A549 (cell line): ENCODE data around the gene SCARB2. TPM values are rescaled to one million over a fixed set of nuclear protein-coding genes. Genes with fewer than 3 reads are reported as not detected.

ENCODE experiments used
- ATAC-seq, 2 experiments: fragments of 200-7000 bp in 1 of 2; fragments of >200 bp in 1 of 2; cut with Nextera tagmentation in 1 of 2; cut with Tn5 transposase in 1 of 2; 3 replicates each; pipeline versions ENCODE4 v1.8.0 to v1.9.1; 2018 to 2020; ENCODE audit warnings: mild to moderate bottlenecking in 1 of 2, moderate library complexity in 1 of 2
- CTCF ChIA-PET: fragments of 300-600 bp; sonication (Branson Sonifier 250); formaldehyde crosslinking; extraction: SDS; loops from one replicate; lab custom pipeline; 2021; ENCODE audit warnings: antibody characterized with exemption, inconsistent platforms; lab: Yijun Ruan, JAX
- POLR2A ChIA-PET: fragments of 350-600 bp; formaldehyde crosslinking; extraction: SDS; loops from one replicate; lab custom pipeline; 2021; ENCODE audit warnings: antibody characterized with exemption, inconsistent platforms; lab: Yijun Ruan, JAX
- DNase-seq, 2 experiments: peaks; one replicate each; pipeline versions ENCODE4 v3.0.0 to v3.0.0-alpha.2; 2011 to 2016; ENCODE audit warnings: low read depth in 1 of 2, low spot score in 1 of 2
- FAIRE-seq: peaks from 2 replicates; lab custom pipeline; 2011; peaks lifted over from hg19 to GRCh38; lab: Jason Lieb, UNC
- H3K27ac ChIP-seq, 2 experiments: fragments of >200 bp; sonication (Bioruptor Twin); formaldehyde crosslinking; 3 replicates each; pipeline ENCODE4 v1.5.1; 2016 to 2017
- H3K4me1 ChIP-seq: fragments of >200 bp; sonication (Bioruptor Twin); formaldehyde crosslinking; 3 replicates; pipeline ENCODE4 v1.6.1; 2016
- H3K4me2 ChIP-seq: fragments of >200 bp; sonication (Bioruptor Twin); formaldehyde crosslinking; 3 replicates; pipeline ENCODE4 v1.6.1; 2016
- H3K4me3 ChIP-seq: fragments of >200 bp; sonication (Bioruptor Twin); formaldehyde crosslinking; 3 replicates; pipeline ENCODE4 v1.5.1; 2016
- H3K9me3 ChIP-seq: fragments of >200 bp; sonication (Bioruptor Twin); formaldehyde crosslinking; 3 replicates; pipeline ENCODE4 v1.6.1; 2016
- CBX8 ChIP-seq: fragments of 200-600 bp; sonication (generic); IDR thresholded peaks from 2 replicates; pipeline ENCODE4 v1.6.1; 2016
- EHF ChIP-seq: fragments of 250-450 bp; sonication (Bioruptor Pico); IDR thresholded peaks from 2 replicates; pipeline ENCODE4 v1.5.0; 2020; ENCODE audit warnings: mild to moderate bottlenecking
- GATA3 ChIP-seq: IDR thresholded peaks from 2 replicates; pipeline ENCODE4 v1.6.1; 2012; ENCODE audit warnings: borderline replicate concordance
- HOXA7 ChIP-seq: fragments of 250-450 bp; sonication (Bioruptor Pico); IDR thresholded peaks from 2 replicates; pipeline ENCODE4 v1.5.0; 2020; ENCODE audit warnings: mild to moderate bottlenecking, moderate library complexity
- HOXB13 ChIP-seq: fragments of 250-450 bp; sonication (Bioruptor Pico); IDR thresholded peaks from 2 replicates; pipeline ENCODE4 v1.5.0; 2020; ENCODE audit warnings: low read depth, mild to moderate bottlenecking, moderate library complexity
- HOXB5 ChIP-seq: fragments of 250-450 bp; sonication (Bioruptor Pico); IDR thresholded peaks from 2 replicates; pipeline ENCODE4 v1.5.0; 2020; ENCODE audit warnings: mild to moderate bottlenecking, moderate library complexity
- KDM5A ChIP-seq: fragments of 200-600 bp; sonication (generic); IDR thresholded peaks from 2 replicates; pipeline ENCODE4 v1.6.1; 2016; ENCODE audit warnings: antibody characterized with exemption, mild to moderate bottlenecking
- MAFK ChIP-seq: fragments of 450-650 bp; IDR thresholded peaks from 2 replicates; pipeline ENCODE4 v1.6.1; 2014; ENCODE audit not compliant: partially characterized antibody
- NFE2L2 ChIP-seq: fragments of 150-350 bp; conservative IDR thresholded peaks from 2 replicates; pipeline ENCODE4 v1.6.1; 2014; ENCODE audit warnings: low read length
- NPAS2 ChIP-seq: fragments of 250-450 bp; sonication (Bioruptor Pico); IDR thresholded peaks from 2 replicates; pipeline ENCODE4 v1.8.0; 2022; ENCODE audit warnings: mild to moderate bottlenecking, moderate library complexity, borderline replicate concordance
- NR3C1 ChIP-seq: fragments of >200 bp; sonication (Bioruptor Twin); formaldehyde crosslinking; IDR thresholded peaks from 3 replicates; pipeline ENCODE4 v1.6.1; 2017
- POLR2A ChIP-seq: IDR thresholded peaks from 2 replicates; pipeline ENCODE4 v1.6.1; 2012; ENCODE audit warnings: mild to moderate bottlenecking, low read length
- RARB ChIP-seq: fragments of 250-450 bp; sonication (Bioruptor Pico); IDR thresholded peaks from 2 replicates; pipeline ENCODE4 v1.8.0; 2021; ENCODE audit warnings: mild to moderate bottlenecking, moderate library complexity
- REST ChIP-seq: fragments of 200-600 bp; sonication (generic); IDR thresholded peaks from 2 replicates; pipeline ENCODE4 v1.6.1; 2016; ENCODE audit warnings: antibody characterized with exemption, mild to moderate bottlenecking, moderate library complexity
- SREBF2 ChIP-seq: fragments of 450-650 bp; IDR thresholded peaks from 2 replicates; pipeline ENCODE4 v1.6.1; 2014; ENCODE audit warnings: mild to moderate bottlenecking, moderate library complexity
- TP53 ChIP-seq: fragments of 250-450 bp; sonication (Bioruptor Pico); IDR thresholded peaks from 2 replicates; pipeline ENCODE4 v1.5.0; 2021; ENCODE audit warnings: mild to moderate bottlenecking, moderate library complexity
- USF2 ChIP-seq: fragments of 450-650 bp; IDR thresholded peaks from 2 replicates; pipeline ENCODE4 v1.6.1; 2014; ENCODE audit warnings: antibody characterized with exemption
- ZNF302 ChIP-seq: fragments of 250-450 bp; sonication (Bioruptor Pico); IDR thresholded peaks from 2 replicates; pipeline ENCODE4 v1.9.0; 2021; ENCODE audit warnings: inconsistent platforms, mild to moderate bottlenecking, moderate library complexity
- WGBS: methylation state at CpG from one replicate; pipeline ENCODE4 v1.1.6; 2017; ENCODE audit errors: missing lambda C conversion rate; 5-methylcytosine and 5-hydroxymethylcytosine counted together
- polyA plus RNA-seq, 4 experiments: library from polyadenylated mRNA; depleted of rRNA in 3 of 4; stranded (reverse); fragments of >200 nt; fragmentation: RNase III in 1 of 4; extraction: RNeasy Plus Mini Kit Qiagen cat#74134 plus additional on column Dnase treatment in 1 of 4; gene quantifications; 2 replicates in 3 of 4; 3 replicates in 1 of 4; pipeline ENCODE4 v1.2.3, GENCODE V29; 2011 to 2017
- TF ChIP-seq, protein P1 (sequence below): fragments of 150-350 bp; IDR thresholded peaks from 2 replicates; pipeline ENCODE4 v1.6.1; 2014; ENCODE audit warnings: low read depth, mild to moderate bottlenecking, low read length
- TF ChIP-seq, protein P2 (sequence below): IDR thresholded peaks from 2 replicates; pipeline ENCODE4 v1.6.1; 2012; ENCODE audit warnings: low read depth, borderline replicate concordance

SCARB2 gene
- polyA plus RNA-seq, 2 of the 4 experiments (the other 2 are of a cell fraction): 47.2 to 65.4 TPM

GRCh38 chr4:76206222-76206942, 7.2 kb downstream of the SCARB2 start:
- Histone ChIP-seq H3K4me3 (no peak overlapping the region), H3K27ac (no peak overlapping the region), H3K4me1 (peaks cover 22% of the 10 kb centered on the region), H3K9me3 (no peaks in the 10 kb centered on the region), H3K4me2 (no peak overlapping the region)
- POLR2A ChIA-PET: no interaction called here
- CTCF ChIA-PET: interaction anchor here (0.7 to 1.2 kb wide), 2 partner anchors 35 to 1065 kb away, joined by 3 read pairs; no protein-coding TSS in a partner anchor
- no peak for ATAC-seq
- no peak for FAIRE-seq
- 94% methylated on average over 7 of the region's 7 CpGs for WGBS
- DNase-seq: no peak
- TF ChIP-seq EHF (CRISPR knock-in tag): no peak
- no peak for TF ChIP-seq USF2
- TF ChIP-seq SREBF2: no peak
- TF ChIP-seq CBX8: no peak
- TF ChIP-seq MAFK: no peak

- no peak for TF ChIP-seq ZNF302 (CRISPR knock-in tag)
- no peak for TF ChIP-seq NPAS2 (CRISPR knock-in tag)
- no peak for TF ChIP-seq SREBF2
- TF ChIP-seq HOXA7 (CRISPR knock-in tag): no peak
- TF ChIP-seq, protein P1, sequence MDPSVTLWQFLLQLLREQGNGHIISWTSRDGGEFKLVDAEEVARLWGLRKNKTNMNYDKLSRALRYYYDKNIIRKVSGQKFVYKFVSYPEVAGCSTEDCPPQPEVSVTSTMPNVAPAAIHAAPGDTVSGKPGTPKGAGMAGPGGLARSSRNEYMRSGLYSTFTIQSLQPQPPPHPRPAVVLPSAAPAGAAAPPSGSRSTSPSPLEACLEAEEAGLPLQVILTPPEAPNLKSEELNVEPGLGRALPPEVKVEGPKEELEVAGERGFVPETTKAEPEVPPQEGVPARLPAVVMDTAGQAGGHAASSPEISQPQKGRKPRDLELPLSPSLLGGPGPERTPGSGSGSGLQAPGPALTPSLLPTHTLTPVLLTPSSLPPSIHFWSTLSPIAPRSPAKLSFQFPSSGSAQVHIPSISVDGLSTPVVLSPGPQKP: no peak
- no peak for TF ChIP-seq TP53 (CRISPR knock-in tag)
- no peak for TF ChIP-seq NR3C1
- TF ChIP-seq NFE2L2: no peak
- TF ChIP-seq HOXB5 (CRISPR knock-in tag): no peak
- DNase-seq (no peak), ATAC-seq (no peak), FAIRE-seq (no peak)
- ChIA-PET POLR2A (no interaction called here), CTCF (interaction anchor here (2.1 kb wide), 1 partner anchor 26 kb away, joined by 7 read pairs; no protein-coding TSS in a partner anchor)
- Histone ChIP-seq H3K4me1 (peaks cover 27% of the 10 kb centered on the region), H3K27ac (no peak overlapping the region), H3K4me3 (no peak overlapping the region), H3K9me3 (no peaks in the 10 kb centered on the region), H3K4me2 (no peak overlapping the region)
These were observed 8.1 kb downstream of the SCARB2 start for GRCh38 chr4:76205476-76205875.

GRCh38 chr4:76204936-76205335, 8.7 kb downstream of the SCARB2 start:
- 89% methylated on average over 1 of the region's 1 CpG for WGBS
- no peak for FAIRE-seq
- no peak for DNase-seq
- Histone ChIP-seq H3K4me2 (no peak overlapping the region), H3K27ac (no peak overlapping the region), H3K4me1 (peaks cover 28% of the 10 kb centered on the region), H3K4me3 (no peak overlapping the region), H3K9me3 (no peaks in the 10 kb centered on the region)
- no peak for ATAC-seq
- ChIA-PET POLR2A (interaction anchor here (1.5 kb wide), 1 partner anchor 102 kb away, joined by 3 read pairs; the partner anchor contains the start of gene STBD1), CTCF (interaction anchor here (2.1 kb wide), 1 partner anchor 25 kb away, joined by 7 read pairs; no protein-coding TSS in a partner anchor)
- TF ChIP-seq GATA3: no peak
- no peak for TF ChIP-seq POLR2A
- TF ChIP-seq TP53 (CRISPR knock-in tag): no peak
- TF ChIP-seq REST: no peak
- TF ChIP-seq HOXB13: no peak
- no peak for TF ChIP-seq RARB
- TF ChIP-seq, protein P2, sequence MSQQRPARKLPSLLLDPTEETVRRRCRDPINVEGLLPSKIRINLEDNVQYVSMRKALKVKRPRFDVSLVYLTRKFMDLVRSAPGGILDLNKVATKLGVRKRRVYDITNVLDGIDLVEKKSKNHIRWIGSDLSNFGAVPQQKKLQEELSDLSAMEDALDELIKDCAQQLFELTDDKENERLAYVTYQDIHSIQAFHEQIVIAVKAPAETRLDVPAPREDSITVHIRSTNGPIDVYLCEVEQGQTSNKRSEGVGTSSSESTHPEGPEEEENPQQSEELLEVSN: no peak
- TF ChIP-seq KDM5A: no peak
